Activated CD8-positive, alpha-beta T cell treated with anti-CD3 and anti-CD28 coated beads for 36 hours (primary cell): ENCODE results near the gene TBC1D16. TPM values are rescaled to one million over a fixed set of nuclear protein-coding genes. Genes with fewer than 3 reads are reported as not detected.

ENCODE experiments used
- ATAC-seq: fragments of 200-7000 bp; cut with Tn5 transposase; one replicate; pipeline ENCODE4 v1.10.0; 2021; ENCODE audit warnings: mild to moderate bottlenecking, moderate library complexity
- CTCF ChIA-PET: fragments of 350-600 bp; sonication (Branson Sonifier 250); formaldehyde crosslinking; loops from one replicate; lab custom pipeline; 2021; ENCODE audit warnings: antibody characterized with exemption; lab: Charles Lee
- POLR2A ChIA-PET: fragments of 350-600 bp; sonication (Branson Sonifier 250); formaldehyde crosslinking; loops from one replicate; lab custom pipeline; 2021; ENCODE audit warnings: antibody characterized with exemption; lab: Charles Lee
- DNase-seq: peaks from one replicate; pipeline ENCODE4 v3.0.0-alpha.2; 2020
- H3K27ac Mint-ChIP-seq: one replicate; pipeline ENCODE4 v1.8.0; 2021; ENCODE audit warnings: mild to moderate bottlenecking, mixed read lengths
- H3K27me3 Mint-ChIP-seq: one replicate; pipeline ENCODE4 v1.8.0; 2021; ENCODE audit warnings: mixed read lengths
- H3K36me3 Mint-ChIP-seq: one replicate; pipeline ENCODE4 v1.8.0; 2021; ENCODE audit warnings: low read depth, mixed read lengths
- H3K4me1 Mint-ChIP-seq: one replicate; pipeline ENCODE4 v1.8.0; 2021; ENCODE audit warnings: low read depth, mixed read lengths
- H3K4me3 Mint-ChIP-seq: one replicate; pipeline ENCODE4 v1.8.0; 2021; ENCODE audit warnings: mild to moderate bottlenecking, moderate library complexity, mixed read lengths
- H3K9me3 Mint-ChIP-seq: one replicate; pipeline ENCODE4 v1.8.0; 2021; ENCODE audit warnings: mixed read lengths
- intact Hi-C: fragments of 100-400 bp; cut with micrococcal nuclease; formaldehyde crosslinking; loops from one replicate; pipeline ENCODE4 v1.10.0; 2022
- total RNA-seq, 2 experiments: library from RNA; stranded (reverse); gene quantifications; one replicate each; pipeline ENCODE4 v1.2.3, GENCODE V29; 2021
- TF ChIP-seq, protein P1 (sequence below): fragments of 200-600 bp; IDR thresholded peaks from one replicate; pipeline ENCODE4 v1.8.0; 2022; ENCODE audit warnings: antibody characterized with exemption, mild to moderate bottlenecking

TBC1D16 gene
- total RNA-seq, 2 experiments from 2014 or later = 9.6 to 12.0 TPM

DNA sequence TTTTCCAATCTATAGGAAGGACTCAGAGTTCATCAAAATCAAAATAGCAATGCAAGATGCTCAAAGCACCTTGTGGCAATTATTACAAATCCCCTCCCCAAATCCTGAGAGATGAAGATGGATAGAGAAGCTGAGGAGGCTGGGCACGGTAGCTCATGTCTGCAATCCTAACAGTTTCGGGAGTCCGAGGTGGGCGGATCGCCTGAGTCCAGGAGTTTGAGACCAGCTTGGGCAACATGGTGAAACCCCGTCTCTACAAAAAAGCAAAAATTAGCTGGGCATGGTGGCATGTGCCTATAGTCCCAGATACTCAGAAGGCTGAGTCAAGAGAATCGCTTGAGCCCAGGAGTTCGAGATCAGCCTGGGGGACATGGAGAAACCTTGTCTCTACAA, 8.6 kb downstream of the TBC1D16 start:
- H3K36me3 Mint-ChIP-seq = no peaks in the 10 kb centered on the region
- no peaks in the 10 kb centered on the region for H3K9me3 Mint-ChIP-seq
- ChIA-PET CTCF (interaction anchor here (1.1 to 6.0 kb wide), 5 partner anchors 11 to 75 kb away, joined by 3 to 25 read pairs (median 5); partner anchors contain the start of gene GAA), POLR2A (interaction anchor here (1.0 to 2.0 kb wide), 2 partner anchors 14 to 104 kb away, joined by 3 to 5 read pairs; no protein-coding TSS in a partner anchor)
- no peaks in the 10 kb centered on the region for H3K27me3 Mint-ChIP-seq
- DNase-seq (no peak), ATAC-seq (no peak)
- intact Hi-C loops = no loop called here
- no peaks in the 10 kb centered on the region for H3K4me1 Mint-ChIP-seq
- H3K27ac Mint-ChIP-seq = no peak overlapping the region
- H3K4me3 Mint-ChIP-seq = no peak overlapping the region
- TF ChIP-seq, protein P1, sequence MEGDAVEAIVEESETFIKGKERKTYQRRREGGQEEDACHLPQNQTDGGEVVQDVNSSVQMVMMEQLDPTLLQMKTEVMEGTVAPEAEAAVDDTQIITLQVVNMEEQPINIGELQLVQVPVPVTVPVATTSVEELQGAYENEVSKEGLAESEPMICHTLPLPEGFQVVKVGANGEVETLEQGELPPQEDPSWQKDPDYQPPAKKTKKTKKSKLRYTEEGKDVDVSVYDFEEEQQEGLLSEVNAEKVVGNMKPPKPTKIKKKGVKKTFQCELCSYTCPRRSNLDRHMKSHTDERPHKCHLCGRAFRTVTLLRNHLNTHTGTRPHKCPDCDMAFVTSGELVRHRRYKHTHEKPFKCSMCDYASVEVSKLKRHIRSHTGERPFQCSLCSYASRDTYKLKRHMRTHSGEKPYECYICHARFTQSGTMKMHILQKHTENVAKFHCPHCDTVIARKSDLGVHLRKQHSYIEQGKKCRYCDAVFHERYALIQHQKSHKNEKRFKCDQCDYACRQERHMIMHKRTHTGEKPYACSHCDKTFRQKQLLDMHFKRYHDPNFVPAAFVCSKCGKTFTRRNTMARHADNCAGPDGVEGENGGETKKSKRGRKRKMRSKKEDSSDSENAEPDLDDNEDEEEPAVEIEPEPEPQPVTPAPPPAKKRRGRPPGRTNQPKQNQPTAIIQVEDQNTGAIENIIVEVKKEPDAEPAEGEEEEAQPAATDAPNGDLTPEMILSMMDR = no peak

DNA sequence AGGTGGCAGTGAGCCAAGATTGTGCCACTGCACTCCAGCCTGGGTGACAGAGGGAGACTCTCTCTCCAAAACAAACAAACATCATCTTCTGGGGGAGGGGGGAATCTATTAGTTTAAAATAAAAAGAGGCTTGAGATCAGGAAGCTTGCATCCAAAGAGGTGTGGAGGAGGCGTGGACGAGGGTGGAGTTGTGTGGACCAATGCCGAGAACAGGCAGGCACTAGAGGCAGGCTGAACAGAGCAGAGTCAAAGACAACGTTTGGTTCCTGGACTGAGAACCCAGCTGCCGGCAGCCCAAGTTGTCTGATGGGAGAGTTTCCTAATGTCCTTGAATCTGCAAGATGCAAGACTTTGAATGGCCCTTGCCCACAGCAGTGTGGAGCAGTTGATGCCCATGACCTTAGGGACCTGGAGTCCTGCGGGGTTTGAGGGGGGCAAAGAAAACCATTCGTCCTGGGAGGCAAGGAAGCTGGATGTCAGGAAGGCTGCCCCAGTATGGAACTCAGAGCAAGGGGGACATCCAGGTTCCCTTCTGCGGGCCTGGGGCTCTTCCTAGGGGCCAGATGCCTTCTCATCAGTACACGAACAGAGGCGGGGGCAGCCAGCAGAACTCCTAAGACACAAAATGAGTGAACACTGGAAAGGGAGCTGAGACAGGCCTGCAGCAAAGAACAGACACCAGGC, 9.2 kb downstream of the TBC1D16 start:
- Mint-ChIP-seq H3K4me1 (no peaks in the 10 kb centered on the region), H3K27ac (no peak overlapping the region), H3K4me3 (no peak overlapping the region), H3K36me3 (no peaks in the 10 kb centered on the region), H3K9me3 (no peaks in the 10 kb centered on the region), H3K27me3 (no peaks in the 10 kb centered on the region)
- intact Hi-C loops = no loop called here
- ATAC-seq (no peak), DNase-seq (no peak)
- ChIA-PET CTCF (interaction anchor here (1.1 to 6.0 kb wide), 5 partner anchors 11 to 75 kb away, joined by 3 to 25 read pairs (median 5); partner anchors contain the start of gene GAA), POLR2A (interaction anchor here (1.0 to 2.0 kb wide), 2 partner anchors 14 to 105 kb away, joined by 3 to 5 read pairs; no protein-coding TSS in a partner anchor)
- TF ChIP-seq, protein P1 = no peak

DNA sequence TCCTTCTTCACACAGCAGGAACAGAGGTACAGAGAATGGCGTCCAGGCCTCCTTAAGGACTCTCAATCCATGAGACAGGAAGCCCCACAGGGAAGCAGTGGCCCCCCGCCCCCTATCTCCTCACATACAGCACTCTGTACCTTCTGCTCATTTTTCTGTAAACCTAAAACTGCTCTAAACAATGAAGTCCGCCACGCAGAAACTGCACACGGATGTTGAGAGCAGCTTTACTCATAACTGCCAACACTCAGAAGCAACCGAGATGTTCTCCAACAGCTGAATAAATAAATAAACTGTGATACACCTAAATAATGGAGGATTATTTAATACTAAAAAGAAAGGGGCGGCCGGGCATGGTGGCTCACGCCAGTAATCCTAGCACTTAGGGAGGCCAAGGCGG, 9.9 kb downstream of the TBC1D16 start:
- no peak overlapping the region for H3K4me3 Mint-ChIP-seq
- no peak for ATAC-seq
- TF ChIP-seq, protein P1 = no peak
- H3K9me3 Mint-ChIP-seq = no peaks in the 10 kb centered on the region
- ChIA-PET POLR2A (interaction anchor here (0.7 kb wide), 1 partner anchor 276 kb away, joined by 3 read pairs; no protein-coding TSS in a partner anchor), CTCF (interaction anchor here (2.3 to 6.0 kb wide), 2 partner anchors 17 to 20 kb away, joined by 5 to 25 read pairs; no protein-coding TSS in a partner anchor)
- H3K36me3 Mint-ChIP-seq = no peaks in the 10 kb centered on the region
- H3K27ac Mint-ChIP-seq = no peak overlapping the region
- no peaks in the 10 kb centered on the region for H3K27me3 Mint-ChIP-seq
- no peaks in the 10 kb centered on the region for H3K4me1 Mint-ChIP-seq
- DNase-seq = no peak
- intact Hi-C loops = no loop called here

DNA sequence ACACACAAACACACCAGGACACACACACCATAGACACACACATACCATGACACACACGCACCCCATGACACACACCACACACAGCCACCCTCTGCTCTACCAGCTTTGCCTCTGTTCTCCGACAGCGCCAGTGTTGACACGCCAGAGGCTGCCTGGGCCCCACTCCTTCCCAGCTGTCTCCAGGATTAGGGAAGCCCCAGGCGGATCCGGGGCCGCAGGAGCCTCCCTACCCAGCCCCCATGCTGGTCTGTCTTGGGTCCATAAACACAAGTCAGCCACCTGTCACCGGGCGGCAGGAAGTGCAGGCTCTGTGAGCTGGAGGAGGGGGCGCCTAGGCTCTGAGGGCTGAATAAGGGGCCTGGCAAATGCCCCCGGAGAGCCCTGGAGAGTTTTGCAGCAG, 10.5 kb downstream of the TBC1D16 start:
- Mint-ChIP-seq H3K4me3 (no peak overlapping the region), H3K9me3 (no peaks in the 10 kb centered on the region), H3K27me3 (no peaks in the 10 kb centered on the region), H3K27ac (no peak overlapping the region), H3K4me1 (no peaks in the 10 kb centered on the region), H3K36me3 (no peaks in the 10 kb centered on the region)
- intact Hi-C loops = no loop called here
- TF ChIP-seq, protein P1 = no peak
- POLR2A ChIA-PET = no interaction called here
- no peak for DNase-seq
- CTCF ChIA-PET = interaction anchor here (6.0 kb wide), 1 partner anchor 17 kb away, joined by 25 read pairs; no protein-coding TSS in a partner anchor
- no peak for ATAC-seq
